GM23338 (cell line): Measurements from ENCODE around the gene YPEL1. TPM values are rescaled to one million over a fixed set of nuclear protein-coding genes. Genes with fewer than 3 reads are reported as not detected.

Source experiments
- ATAC-seq: fragments of 200-7000 bp; cut with Tn5 transposase; 3 replicates; pipeline ENCODE4 v1.9.1; 2020
- DNase-seq: peaks from one replicate; pipeline ENCODE4 v3.0.0-alpha.2; 2015; ENCODE audit warnings: low spot score
- H2AFZ ChIP-seq: fragments of 200-600 bp; sonication (generic); 2 replicates; pipeline ENCODE4 v1.8.0; 2016; ENCODE audit warnings: antibody characterized with exemption, mild to moderate bottlenecking, moderate library complexity
- H3F3A ChIP-seq: fragments of 200-600 bp; sonication (generic); replicated peaks from 2 replicates; pipeline ENCODE4 v1.8.0; 2017; ENCODE audit warnings: antibody characterized with exemption, mixed run types, low read depth
- H3K27ac ChIP-seq: fragments of 200-600 bp; sonication (generic); 2 replicates; pipeline ENCODE4 v1.6.1; 2016; ENCODE audit warnings: low read depth
- H3K27me3 ChIP-seq: fragments of 200-600 bp; sonication (generic); 2 replicates; pipeline ENCODE4 v1.8.0; 2016; ENCODE audit warnings: mild to moderate bottlenecking, mixed run types, moderate library complexity; ENCODE audit not compliant: insufficient read depth
- H3K36me3 ChIP-seq: fragments of 200-600 bp; sonication (generic); 2 replicates; pipeline ENCODE4 v1.8.0; 2016; ENCODE audit warnings: mild to moderate bottlenecking; ENCODE audit not compliant: insufficient read depth
- H3K4me1 ChIP-seq: fragments of 200-600 bp; sonication (generic); 2 replicates; pipeline ENCODE4 v1.8.0; 2016; ENCODE audit warnings: mild to moderate bottlenecking, moderate library complexity; ENCODE audit not compliant: insufficient read depth
- H3K4me2 ChIP-seq: fragments of 200-600 bp; sonication (generic); 2 replicates; pipeline ENCODE4 v1.7.1; 2017; ENCODE audit warnings: mixed run types
- H3K4me3 ChIP-seq: fragments of 200-600 bp; sonication (generic); 2 replicates; pipeline ENCODE4 v1.6.1; 2016; ENCODE audit warnings: mixed run types
- H3K79me2 ChIP-seq: fragments of 200-600 bp; sonication (generic); replicated peaks from 2 replicates; pipeline ENCODE4 v1.8.0; 2017; ENCODE audit warnings: mild to moderate bottlenecking; ENCODE audit not compliant: insufficient read depth
- H3K9me2 ChIP-seq: fragments of 200-600 bp; sonication (generic); 2 replicates; pipeline ENCODE4 v1.8.0; 2017; ENCODE audit not compliant: insufficient read depth
- H4K20me1 ChIP-seq: fragments of 200-600 bp; sonication (generic); replicated peaks from 2 replicates; pipeline ENCODE4 v1.8.0; 2017; ENCODE audit warnings: mild to moderate bottlenecking; ENCODE audit not compliant: insufficient read depth
- H3K27ac Mint-ChIP-seq: 2 replicates; pipeline ENCODE4 v1.8.0; 2020; ENCODE audit warnings: inconsistent platforms, mild to moderate bottlenecking, moderate library complexity, mixed read lengths
- H3K27me3 Mint-ChIP-seq: 3 replicates; pipeline ENCODE4 v1.8.0; 2022; ENCODE audit warnings: low read depth, mild to moderate bottlenecking, moderate library complexity, mixed read lengths, inconsistent platforms; ENCODE audit not compliant: insufficient read depth, poor library complexity
- H3K36me3 Mint-ChIP-seq: 3 replicates; pipeline ENCODE4 v1.8.0; 2021; ENCODE audit warnings: low read depth, mild to moderate bottlenecking, inconsistent platforms, moderate library complexity, mixed read lengths
- H3K4me1 Mint-ChIP-seq: 3 replicates; pipeline ENCODE4 v1.8.0; 2020; ENCODE audit warnings: mild to moderate bottlenecking, inconsistent platforms, mixed read lengths
- H3K4me3 Mint-ChIP-seq: 3 replicates; pipeline ENCODE4 v1.8.0; 2021; ENCODE audit warnings: moderate library complexity, mild to moderate bottlenecking, inconsistent platforms, mixed read lengths
- H3K9me3 Mint-ChIP-seq: 3 replicates; pipeline ENCODE4 v1.8.0; 2020; ENCODE audit warnings: moderate library complexity, mild to moderate bottlenecking, inconsistent platforms, mixed read lengths
- CREB1 ChIP-seq: fragments of 250-450 bp; sonication (Bioruptor Pico); IDR thresholded peaks from 2 replicates; pipeline ENCODE4 v1.5.0; 2020; ENCODE audit warnings: low read depth, mild to moderate bottlenecking, moderate library complexity
- EZH2 ChIP-seq: fragments of 200-600 bp; sonication (generic); IDR thresholded peaks from one replicate; pipeline ENCODE4 v1.8.0; 2017; ENCODE audit warnings: antibody characterized with exemption, mild to moderate bottlenecking, low read depth; ENCODE audit not compliant: unreplicated experiment
- EZH2phosphoT487 ChIP-seq: fragments of 200-600 bp; sonication (generic); IDR thresholded peaks from one replicate; pipeline ENCODE4 v1.8.1; 2018; ENCODE audit warnings: antibody characterized with exemption; ENCODE audit not compliant: unreplicated experiment
- JUNB ChIP-seq: IDR thresholded peaks from one replicate; pipeline ENCODE4 v1.6.1; 2016; ENCODE audit warnings: antibody characterized with exemption; ENCODE audit not compliant: unreplicated experiment
- NANOG ChIP-seq: IDR thresholded peaks from 2 replicates; pipeline ENCODE4 v1.6.1; 2016; ENCODE audit warnings: antibody characterized with exemption, borderline replicate concordance
- POLR2AphosphoS5 ChIP-seq: IDR thresholded peaks from 2 replicates; pipeline ENCODE4 v1.6.1; 2016; ENCODE audit warnings: antibody characterized with exemption, low read depth
- STAT1 ChIP-seq: IDR thresholded peaks from one replicate; pipeline ENCODE4 v1.6.1; 2016; ENCODE audit warnings: antibody characterized with exemption; ENCODE audit not compliant: unreplicated experiment
- ZNF114 ChIP-seq: fragments of 250-450 bp; sonication (Bioruptor Pico); IDR thresholded peaks from 2 replicates; pipeline ENCODE4 v1.5.0; 2020; ENCODE audit warnings: mild to moderate bottlenecking, moderate library complexity
- ZNF331 ChIP-seq: fragments of 250-450 bp; sonication (Bioruptor Pico); IDR thresholded peaks from 2 replicates; pipeline ENCODE4 v1.5.0; 2020; ENCODE audit warnings: low read depth, mild to moderate bottlenecking, moderate library complexity
- polyA plus RNA-seq: library from polyadenylated mRNA; unstranded; fragments of >200 nt; fragmentation: Nextera tagmentation; extraction: Ambion mirVana; gene quantifications from 2 replicates; pipeline ENCODE4 v1.2.1, GENCODE V29; 2016
- total RNA-seq: library from RNA; depleted of rRNA; stranded (reverse); fragments of >200 nt; shearing (Covaris generic); gene quantifications from 2 replicates; pipeline ENCODE4 v1.2.3, GENCODE V29; 2014
- TF ChIP-seq, protein P1 (sequence below): IDR thresholded peaks from one replicate; pipeline ENCODE4 v1.6.1; 2018; ENCODE audit warnings: antibody characterized with exemption; ENCODE audit not compliant: unreplicated experiment
- TF ChIP-seq, protein P2 (sequence below): fragments of 250-450 bp; sonication (Bioruptor Pico); IDR thresholded peaks from 2 replicates; pipeline ENCODE4 v1.5.0; 2020; ENCODE audit warnings: mild to moderate bottlenecking, moderate library complexity
- TF ChIP-seq, protein P3 (sequence below), 2 experiments: fragments of 200-600 bp in 1 of 2; sonication (generic) in 1 of 2; conservative IDR thresholded peaks; 2 replicates each; pipeline versions ENCODE4 v1.5.1 to v1.6.1; 2016 to 2017; ENCODE audit warnings: antibody characterized with exemption in 2 of 2, low read depth in 2 of 2, mild to moderate bottlenecking in 2 of 2, moderate library complexity in 1 of 2
- TF ChIP-seq, protein P4 (sequence below): IDR thresholded peaks from 2 replicates; pipeline ENCODE4 v1.6.1; 2016; ENCODE audit warnings: antibody characterized with exemption

Gene YPEL1
- total and polyA plus RNA-seq, 2 experiments from 2014 or later, result 4.4 to 6.0 TPM

GRCh38 chr22:21739828-21740377, 4.3 kb upstream of the YPEL1 start:
- TF ChIP-seq JUNB (no peak), EZH2phosphoT487 (no peak), ZNF331 (CRISPR knock-in tag) (no peak), STAT1 (no peak), POLR2AphosphoS5 (no peak), NANOG (no peak), CREB1 (CRISPR knock-in tag) (no peak), ZNF114 (CRISPR knock-in tag) (no peak), EZH2 (no peak)
- TF ChIP-seq, protein P1, sequence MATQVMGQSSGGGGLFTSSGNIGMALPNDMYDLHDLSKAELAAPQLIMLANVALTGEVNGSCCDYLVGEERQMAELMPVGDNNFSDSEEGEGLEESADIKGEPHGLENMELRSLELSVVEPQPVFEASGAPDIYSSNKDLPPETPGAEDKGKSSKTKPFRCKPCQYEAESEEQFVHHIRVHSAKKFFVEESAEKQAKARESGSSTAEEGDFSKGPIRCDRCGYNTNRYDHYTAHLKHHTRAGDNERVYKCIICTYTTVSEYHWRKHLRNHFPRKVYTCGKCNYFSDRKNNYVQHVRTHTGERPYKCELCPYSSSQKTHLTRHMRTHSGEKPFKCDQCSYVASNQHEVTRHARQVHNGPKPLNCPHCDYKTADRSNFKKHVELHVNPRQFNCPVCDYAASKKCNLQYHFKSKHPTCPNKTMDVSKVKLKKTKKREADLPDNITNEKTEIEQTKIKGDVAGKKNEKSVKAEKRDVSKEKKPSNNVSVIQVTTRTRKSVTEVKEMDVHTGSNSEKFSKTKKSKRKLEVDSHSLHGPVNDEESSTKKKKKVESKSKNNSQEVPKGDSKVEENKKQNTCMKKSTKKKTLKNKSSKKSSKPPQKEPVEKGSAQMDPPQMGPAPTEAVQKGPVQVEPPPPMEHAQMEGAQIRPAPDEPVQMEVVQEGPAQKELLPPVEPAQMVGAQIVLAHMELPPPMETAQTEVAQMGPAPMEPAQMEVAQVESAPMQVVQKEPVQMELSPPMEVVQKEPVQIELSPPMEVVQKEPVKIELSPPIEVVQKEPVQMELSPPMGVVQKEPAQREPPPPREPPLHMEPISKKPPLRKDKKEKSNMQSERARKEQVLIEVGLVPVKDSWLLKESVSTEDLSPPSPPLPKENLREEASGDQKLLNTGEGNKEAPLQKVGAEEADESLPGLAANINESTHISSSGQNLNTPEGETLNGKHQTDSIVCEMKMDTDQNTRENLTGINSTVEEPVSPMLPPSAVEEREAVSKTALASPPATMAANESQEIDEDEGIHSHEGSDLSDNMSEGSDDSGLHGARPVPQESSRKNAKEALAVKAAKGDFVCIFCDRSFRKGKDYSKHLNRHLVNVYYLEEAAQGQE, result no peak
- TF ChIP-seq, protein P2, sequence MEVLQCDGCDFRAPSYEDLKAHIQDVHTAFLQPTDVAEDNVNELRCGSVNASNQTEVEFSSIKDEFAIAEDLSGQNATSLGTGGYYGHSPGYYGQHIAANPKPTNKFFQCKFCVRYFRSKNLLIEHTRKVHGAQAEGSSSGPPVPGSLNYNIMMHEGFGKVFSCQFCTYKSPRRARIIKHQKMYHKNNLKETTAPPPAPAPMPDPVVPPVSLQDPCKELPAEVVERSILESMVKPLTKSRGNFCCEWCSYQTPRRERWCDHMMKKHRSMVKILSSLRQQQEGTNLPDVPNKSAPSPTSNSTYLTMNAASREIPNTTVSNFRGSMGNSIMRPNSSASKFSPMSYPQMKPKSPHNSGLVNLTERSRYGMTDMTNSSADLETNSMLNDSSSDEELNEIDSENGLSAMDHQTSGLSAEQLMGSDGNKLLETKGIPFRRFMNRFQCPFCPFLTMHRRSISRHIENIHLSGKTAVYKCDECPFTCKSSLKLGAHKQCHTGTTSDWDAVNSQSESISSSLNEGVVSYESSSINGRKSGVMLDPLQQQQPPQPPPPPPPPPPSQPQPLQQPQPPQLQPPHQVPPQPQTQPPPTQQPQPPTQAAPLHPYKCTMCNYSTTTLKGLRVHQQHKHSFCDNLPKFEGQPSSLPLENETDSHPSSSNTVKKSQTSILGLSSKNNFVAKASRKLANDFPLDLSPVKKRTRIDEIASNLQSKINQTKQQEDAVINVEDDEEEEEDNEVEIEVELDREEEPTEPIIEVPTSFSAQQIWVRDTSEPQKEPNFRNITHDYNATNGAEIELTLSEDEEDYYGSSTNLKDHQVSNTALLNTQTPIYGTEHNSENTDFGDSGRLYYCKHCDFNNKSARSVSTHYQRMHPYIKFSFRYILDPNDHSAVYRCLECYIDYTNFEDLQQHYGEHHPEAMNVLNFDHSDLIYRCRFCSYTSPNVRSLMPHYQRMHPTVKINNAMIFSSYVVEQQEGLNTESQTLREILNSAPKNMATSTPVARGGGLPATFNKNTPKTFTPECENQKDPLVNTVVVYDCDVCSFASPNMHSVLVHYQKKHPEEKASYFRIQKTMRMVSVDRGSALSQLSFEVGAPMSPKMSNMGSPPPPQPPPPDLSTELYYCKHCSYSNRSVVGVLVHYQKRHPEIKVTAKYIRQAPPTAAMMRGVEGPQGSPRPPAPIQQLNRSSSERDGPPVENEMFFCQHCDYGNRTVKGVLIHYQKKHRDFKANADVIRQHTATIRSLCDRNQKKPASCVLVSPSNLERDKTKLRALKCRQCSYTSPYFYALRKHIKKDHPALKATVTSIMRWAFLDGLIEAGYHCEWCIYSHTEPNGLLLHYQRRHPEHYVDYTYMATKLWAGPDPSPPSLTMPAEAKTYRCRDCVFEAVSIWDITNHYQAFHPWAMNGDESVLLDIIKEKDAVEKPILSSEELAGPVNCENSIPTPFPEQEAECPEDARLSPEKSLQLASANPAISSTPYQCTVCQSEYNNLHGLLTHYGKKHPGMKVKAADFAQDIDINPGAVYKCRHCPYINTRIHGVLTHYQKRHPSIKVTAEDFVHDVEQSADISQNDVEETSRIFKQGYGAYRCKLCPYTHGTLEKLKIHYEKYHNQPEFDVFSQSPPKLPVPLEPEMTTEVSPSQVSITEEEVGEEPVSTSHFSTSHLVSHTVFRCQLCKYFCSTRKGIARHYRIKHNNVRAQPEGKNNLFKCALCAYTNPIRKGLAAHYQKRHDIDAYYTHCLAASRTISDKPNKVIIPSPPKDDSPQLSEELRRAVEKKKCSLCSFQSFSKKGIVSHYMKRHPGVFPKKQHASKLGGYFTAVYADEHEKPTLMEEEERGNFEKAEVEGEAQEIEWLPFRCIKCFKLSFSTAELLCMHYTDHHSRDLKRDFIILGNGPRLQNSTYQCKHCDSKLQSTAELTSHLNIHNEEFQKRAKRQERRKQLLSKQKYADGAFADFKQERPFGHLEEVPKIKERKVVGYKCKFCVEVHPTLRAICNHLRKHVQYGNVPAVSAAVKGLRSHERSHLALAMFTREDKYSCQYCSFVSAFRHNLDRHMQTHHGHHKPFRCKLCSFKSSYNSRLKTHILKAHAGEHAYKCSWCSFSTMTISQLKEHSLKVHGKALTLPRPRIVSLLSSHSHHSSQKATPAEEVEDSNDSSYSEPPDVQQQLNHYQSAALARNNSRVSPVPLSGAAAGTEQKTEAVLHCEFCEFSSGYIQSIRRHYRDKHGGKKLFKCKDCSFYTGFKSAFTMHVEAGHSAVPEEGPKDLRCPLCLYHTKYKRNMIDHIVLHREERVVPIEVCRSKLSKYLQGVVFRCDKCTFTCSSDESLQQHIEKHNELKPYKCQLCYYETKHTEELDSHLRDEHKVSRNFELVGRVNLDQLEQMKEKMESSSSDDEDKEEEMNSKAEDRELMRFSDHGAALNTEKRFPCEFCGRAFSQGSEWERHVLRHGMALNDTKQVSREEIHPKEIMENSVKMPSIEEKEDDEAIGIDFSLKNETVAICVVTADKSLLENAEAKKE (CRISPR knock-in tag), result no peak
- TF ChIP-seq, protein P3, sequence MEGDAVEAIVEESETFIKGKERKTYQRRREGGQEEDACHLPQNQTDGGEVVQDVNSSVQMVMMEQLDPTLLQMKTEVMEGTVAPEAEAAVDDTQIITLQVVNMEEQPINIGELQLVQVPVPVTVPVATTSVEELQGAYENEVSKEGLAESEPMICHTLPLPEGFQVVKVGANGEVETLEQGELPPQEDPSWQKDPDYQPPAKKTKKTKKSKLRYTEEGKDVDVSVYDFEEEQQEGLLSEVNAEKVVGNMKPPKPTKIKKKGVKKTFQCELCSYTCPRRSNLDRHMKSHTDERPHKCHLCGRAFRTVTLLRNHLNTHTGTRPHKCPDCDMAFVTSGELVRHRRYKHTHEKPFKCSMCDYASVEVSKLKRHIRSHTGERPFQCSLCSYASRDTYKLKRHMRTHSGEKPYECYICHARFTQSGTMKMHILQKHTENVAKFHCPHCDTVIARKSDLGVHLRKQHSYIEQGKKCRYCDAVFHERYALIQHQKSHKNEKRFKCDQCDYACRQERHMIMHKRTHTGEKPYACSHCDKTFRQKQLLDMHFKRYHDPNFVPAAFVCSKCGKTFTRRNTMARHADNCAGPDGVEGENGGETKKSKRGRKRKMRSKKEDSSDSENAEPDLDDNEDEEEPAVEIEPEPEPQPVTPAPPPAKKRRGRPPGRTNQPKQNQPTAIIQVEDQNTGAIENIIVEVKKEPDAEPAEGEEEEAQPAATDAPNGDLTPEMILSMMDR (conservative IDR thresholded peaks at IDR 0.05; ENCODE audit: low read depth in 2 of 2), result no peak
- TF ChIP-seq, protein P4, sequence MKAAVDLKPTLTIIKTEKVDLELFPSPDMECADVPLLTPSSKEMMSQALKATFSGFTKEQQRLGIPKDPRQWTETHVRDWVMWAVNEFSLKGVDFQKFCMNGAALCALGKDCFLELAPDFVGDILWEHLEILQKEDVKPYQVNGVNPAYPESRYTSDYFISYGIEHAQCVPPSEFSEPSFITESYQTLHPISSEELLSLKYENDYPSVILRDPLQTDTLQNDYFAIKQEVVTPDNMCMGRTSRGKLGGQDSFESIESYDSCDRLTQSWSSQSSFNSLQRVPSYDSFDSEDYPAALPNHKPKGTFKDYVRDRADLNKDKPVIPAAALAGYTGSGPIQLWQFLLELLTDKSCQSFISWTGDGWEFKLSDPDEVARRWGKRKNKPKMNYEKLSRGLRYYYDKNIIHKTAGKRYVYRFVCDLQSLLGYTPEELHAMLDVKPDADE, result no peak
- DNase-seq, result no peak
- H3K27ac Mint-ChIP-seq, result no peak overlapping the region
- H3K4me3 Mint-ChIP-seq, result no peak overlapping the region; the same call in 2 of the 3 replicates
- no peaks in the 10 kb centered on the region for H3K9me2 ChIP-seq
- H3K27me3 Mint-ChIP-seq, result peaks cover 26% of the 10 kb centered on the region
- no peak for ATAC-seq
- peaks cover 19% of the 10 kb centered on the region for H3K27me3 ChIP-seq
- H3K27ac ChIP-seq, result no peak overlapping the region
- H3K36me3 ChIP-seq, result no peaks in the 10 kb centered on the region
- no peak overlapping the region for H2AFZ ChIP-seq
- peaks cover 8% of the 10 kb centered on the region; the same call in 1 of the 2 replicates for H3K4me1 ChIP-seq
- H3F3A ChIP-seq, result peaks cover 3% of the 10 kb centered on the region
- H3K9me3 Mint-ChIP-seq, result no peaks in the 10 kb centered on the region
- no peak overlapping the region for H3K4me3 ChIP-seq
- no peaks in the 10 kb centered on the region for H4K20me1 ChIP-seq
- H3K79me2 ChIP-seq, result no peaks in the 10 kb centered on the region
- no peaks in the 10 kb centered on the region; the same call in 2 of the 3 replicates for H3K36me3 Mint-ChIP-seq
- H3K4me2 ChIP-seq, result no peak overlapping the region
- H3K4me1 Mint-ChIP-seq, result peaks cover 12% of the 10 kb centered on the region
